ENCODE results near the gene NCF4. TPM values are rescaled to one million over a fixed set of nuclear protein-coding genes. Genes with fewer than 3 reads are reported as not detected.

NCF4 gene
- total RNA-seq, 4 donors from 2014 or later = 3.7 to 16.9 (median 7.0) TPM

DNA sequence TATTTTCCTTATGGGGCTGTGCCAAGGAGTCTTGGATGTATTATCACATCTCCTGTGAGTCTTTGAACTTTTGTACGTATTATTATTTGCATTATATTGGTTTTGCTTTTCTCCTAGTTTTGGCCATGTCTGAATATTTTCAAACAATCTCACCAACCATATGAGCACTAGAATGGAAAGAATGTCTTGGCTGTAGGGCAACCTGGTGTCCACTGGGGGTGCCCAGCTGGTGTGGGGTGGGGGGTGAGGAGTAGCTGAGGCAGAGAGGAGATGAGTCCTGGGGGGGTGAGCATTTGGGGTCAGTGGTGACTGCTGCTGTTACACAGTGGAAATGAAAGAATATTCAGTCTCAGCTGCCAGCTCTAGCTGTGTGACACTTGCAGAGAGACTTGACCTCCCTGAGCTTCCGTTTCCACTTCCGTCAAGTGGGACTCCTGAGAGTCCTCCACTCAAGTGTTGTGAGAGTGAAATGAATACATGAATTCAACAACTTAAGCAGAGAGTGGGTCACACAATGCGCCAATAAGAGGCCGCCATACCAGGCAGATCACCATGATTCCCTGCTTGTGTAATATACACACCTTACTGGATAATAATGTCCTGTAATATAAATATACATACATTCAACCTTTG is 31.3 kb upstream of the NCF4 start:
- Histone ChIP-seq H3K27me3 (no peaks in the 10 kb centered on the region), H3K4me1 (no peaks in the 10 kb centered on the region), H3K9me3 (no peaks in the 10 kb centered on the region), H3K27ac (no peak overlapping the region), H3K36me3 (no peaks in the 10 kb centered on the region), H3K4me3 (replicated peaks in 1 of 3) (no peak overlapping the region)
- DNase-seq = peak; percentile 63 to 67
- 35 to 46% methylated on average over 5 of the region's 5 CpGs for WGBS, 2 donors
- intact Hi-C loops (cut with DNase I) = no loop called here
- TF ChIP-seq, protein P1, sequence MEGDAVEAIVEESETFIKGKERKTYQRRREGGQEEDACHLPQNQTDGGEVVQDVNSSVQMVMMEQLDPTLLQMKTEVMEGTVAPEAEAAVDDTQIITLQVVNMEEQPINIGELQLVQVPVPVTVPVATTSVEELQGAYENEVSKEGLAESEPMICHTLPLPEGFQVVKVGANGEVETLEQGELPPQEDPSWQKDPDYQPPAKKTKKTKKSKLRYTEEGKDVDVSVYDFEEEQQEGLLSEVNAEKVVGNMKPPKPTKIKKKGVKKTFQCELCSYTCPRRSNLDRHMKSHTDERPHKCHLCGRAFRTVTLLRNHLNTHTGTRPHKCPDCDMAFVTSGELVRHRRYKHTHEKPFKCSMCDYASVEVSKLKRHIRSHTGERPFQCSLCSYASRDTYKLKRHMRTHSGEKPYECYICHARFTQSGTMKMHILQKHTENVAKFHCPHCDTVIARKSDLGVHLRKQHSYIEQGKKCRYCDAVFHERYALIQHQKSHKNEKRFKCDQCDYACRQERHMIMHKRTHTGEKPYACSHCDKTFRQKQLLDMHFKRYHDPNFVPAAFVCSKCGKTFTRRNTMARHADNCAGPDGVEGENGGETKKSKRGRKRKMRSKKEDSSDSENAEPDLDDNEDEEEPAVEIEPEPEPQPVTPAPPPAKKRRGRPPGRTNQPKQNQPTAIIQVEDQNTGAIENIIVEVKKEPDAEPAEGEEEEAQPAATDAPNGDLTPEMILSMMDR (IDR thresholded peaks at IDR 0.05) = no peak
- TF ChIP-seq POLR2A (IDR thresholded peaks at IDR 0.05) = no peak

DNA sequence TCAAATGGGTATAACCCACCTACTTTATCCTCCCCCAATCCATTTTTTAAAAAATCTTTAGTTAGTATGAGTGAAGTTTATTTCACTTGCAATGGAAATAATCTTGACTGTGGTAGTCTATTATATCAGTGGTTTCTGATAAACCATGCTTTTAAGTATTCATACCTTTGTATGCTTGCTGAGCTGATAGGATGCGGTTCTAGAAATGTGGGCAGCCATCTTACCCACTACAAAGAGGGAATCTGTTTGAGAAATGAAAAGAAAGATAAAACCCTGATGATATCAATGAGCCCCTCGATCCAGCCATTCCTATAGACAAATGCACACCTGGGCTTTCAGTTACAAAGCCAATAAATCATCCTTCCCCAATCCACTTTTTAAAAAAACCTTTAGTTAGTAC is 30.2 kb upstream of the NCF4 start:
- Histone ChIP-seq H3K4me1 (no peaks in the 10 kb centered on the region), H3K9me3 (no peaks in the 10 kb centered on the region), H3K4me3 (replicated peaks in 1 of 3) (no peak overlapping the region), H3K27ac (no peak overlapping the region), H3K36me3 (no peaks in the 10 kb centered on the region), H3K27me3 (no peaks in the 10 kb centered on the region)
- no peak for DNase-seq
- WGBS, 2 donors = 85 to 95% methylated on average over 2 of the region's 2 CpGs
- intact Hi-C loops (cut with DNase I) = no loop called here
- TF ChIP-seq POLR2A (IDR thresholded peaks at IDR 0.05) = no peak
- TF ChIP-seq, protein P1 (IDR thresholded peaks at IDR 0.05) = no peak

DNA sequence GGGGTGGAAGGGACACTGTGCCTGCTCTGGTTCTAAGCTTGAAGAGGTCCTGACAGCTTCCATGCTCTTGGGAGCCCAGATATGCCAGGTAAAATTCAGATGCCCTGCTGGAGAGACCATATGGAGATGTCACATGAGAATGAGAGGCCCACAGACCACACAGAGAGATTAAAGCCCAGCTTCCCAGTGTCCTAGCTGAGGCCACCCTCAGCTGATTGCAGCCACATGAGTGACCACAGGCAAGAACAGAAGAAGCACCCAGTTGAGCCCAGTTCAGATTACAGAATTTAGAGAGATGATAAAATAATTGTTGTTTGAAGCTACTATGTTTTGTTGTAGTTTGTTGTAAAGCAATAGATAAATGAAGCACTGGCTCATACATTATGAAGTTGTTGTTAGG is 29.6 kb upstream of the NCF4 start:
- intact Hi-C loops (cut with DNase I) = no loop called here
- Histone ChIP-seq H3K27ac (no peak overlapping the region), H3K4me3 (replicated peaks in 1 of 3) (no peak overlapping the region), H3K9me3 (no peaks in the 10 kb centered on the region), H3K4me1 (no peaks in the 10 kb centered on the region), H3K27me3 (no peaks in the 10 kb centered on the region), H3K36me3 (no peaks in the 10 kb centered on the region)
- no peak for DNase-seq
- TF ChIP-seq, protein P1 (IDR thresholded peaks at IDR 0.05) = no peak
- TF ChIP-seq POLR2A (IDR thresholded peaks at IDR 0.05) = no peak

DNA sequence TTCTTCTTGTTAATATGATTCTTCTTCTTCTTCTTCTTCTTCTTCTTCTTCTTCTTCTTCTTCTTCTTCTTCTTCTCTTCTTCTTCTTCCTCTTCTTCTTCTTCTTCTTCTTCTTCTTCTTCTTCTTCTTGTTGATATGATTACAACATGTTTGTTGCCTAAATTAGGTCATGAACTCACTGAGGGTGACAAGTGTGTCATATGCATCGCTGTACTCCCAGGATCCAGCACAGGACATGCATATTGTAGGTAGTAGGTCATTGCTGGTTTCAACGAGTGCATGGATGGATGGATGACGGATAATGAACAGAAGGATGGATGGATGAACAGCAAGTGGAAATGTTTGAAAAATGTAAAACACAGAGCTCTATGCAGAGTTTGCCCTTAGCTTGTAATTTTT is 29.1 kb upstream of the NCF4 start:
- intact Hi-C loops (cut with DNase I) = no loop called here
- WGBS, 2 donors = 89 to 93% methylated on average over 3 of the region's 3 CpGs
- Histone ChIP-seq H3K27ac (no peak overlapping the region), H3K4me3 (replicated peaks in 1 of 3) (no peak overlapping the region), H3K4me1 (no peaks in the 10 kb centered on the region), H3K27me3 (no peaks in the 10 kb centered on the region), H3K36me3 (no peaks in the 10 kb centered on the region), H3K9me3 (no peaks in the 10 kb centered on the region)
- no peak for DNase-seq
- no peak for TF ChIP-seq POLR2A (IDR thresholded peaks at IDR 0.05)
- TF ChIP-seq, protein P1 (IDR thresholded peaks at IDR 0.05) = no peak

DNA sequence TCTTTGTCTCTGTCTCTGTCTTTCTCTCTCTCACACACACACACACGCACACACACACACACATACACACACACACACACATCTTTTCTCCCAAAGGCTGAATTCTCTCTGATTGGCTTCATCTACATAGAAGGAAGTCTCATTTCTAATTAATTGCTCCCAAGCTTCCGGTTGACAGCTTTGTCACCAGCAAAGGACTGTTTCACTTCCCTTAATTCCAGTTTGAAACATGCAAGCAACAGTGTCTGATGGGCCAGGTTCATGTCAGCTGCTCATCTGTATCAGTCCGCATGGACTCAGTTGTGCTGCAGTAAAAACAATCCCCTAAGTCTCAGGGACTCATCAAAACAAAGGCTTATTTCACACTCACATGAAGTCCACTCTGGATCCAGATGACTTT is 27.7 kb upstream of the NCF4 start:
- no peak for DNase-seq
- no peaks in the 10 kb centered on the region for H3K36me3 ChIP-seq
- H3K9me3 ChIP-seq = no peaks in the 10 kb centered on the region
- H3K27me3 ChIP-seq = no peaks in the 10 kb centered on the region
- no peak overlapping the region for H3K27ac ChIP-seq
- no peaks in the 10 kb centered on the region for H3K4me1 ChIP-seq
- TF ChIP-seq, protein P1 (IDR thresholded peaks at IDR 0.05) = no peak
- TF ChIP-seq POLR2A (IDR thresholded peaks at IDR 0.05) = no peak
- intact Hi-C loops (cut with DNase I) = no loop called here
- WGBS, 2 donors = 71 to 72% methylated on average over 3 of the region's 3 CpGs
- no peak overlapping the region for H3K4me3 ChIP-seq (replicated peaks in 1 of 3)

Data from thyroid gland (tissue), 4 donors.